RWPE2 (cell line): ENCODE data around the gene VGLL4.

Experiments used
- ATAC-seq: fragments of 200-7000 bp; cut with Tn5 transposase; 3 replicates; pipeline ENCODE4 v1.9.1; 2021; ENCODE audit warnings: low read depth
- DNase-seq: peaks from one replicate; pipeline ENCODE4 v3.0.0-alpha.2; 2020; ENCODE audit warnings: low spot score
- H3K27ac ChIP-seq: fragments of 450-650 bp; 2 replicates; pipeline ENCODE4 v1.5.1; 2017; ENCODE audit warnings: mild to moderate bottlenecking; ENCODE audit not compliant: poor library complexity, severe bottlenecking
- H3K27me3 ChIP-seq: fragments of 250-450 bp; sonication (Bioruptor Pico); 2 replicates; pipeline ENCODE4 v1.5.1; 2021; ENCODE audit warnings: mild to moderate bottlenecking, moderate library complexity; ENCODE audit not compliant: insufficient read depth, poor library complexity, severe bottlenecking
- H3K36me3 ChIP-seq: fragments of 250-450 bp; sonication (Bioruptor Pico); 2 replicates; pipeline ENCODE4 v1.5.1; 2020; ENCODE audit warnings: low read depth, mild to moderate bottlenecking, moderate library complexity
- H3K4me1 ChIP-seq: fragments of 250-450 bp; sonication (Bioruptor Pico); 2 replicates; pipeline ENCODE4 v1.5.1; 2021; ENCODE audit warnings: mild to moderate bottlenecking, moderate library complexity; ENCODE audit not compliant: insufficient read depth, poor library complexity, severe bottlenecking
- H3K4me3 ChIP-seq: fragments of 250-450 bp; sonication (Bioruptor Pico); 2 replicates; pipeline ENCODE4 v1.5.1; 2021; ENCODE audit warnings: mild to moderate bottlenecking, moderate library complexity; ENCODE audit not compliant: severe bottlenecking
- H3K9me3 ChIP-seq: fragments of 250-450 bp; sonication (Bioruptor Pico); 2 replicates; pipeline ENCODE4 v1.5.1; 2021; ENCODE audit warnings: mild to moderate bottlenecking, moderate library complexity; ENCODE audit not compliant: severe bottlenecking
- CTCF ChIP-seq: fragments of 450-650 bp; IDR thresholded peaks from one replicate; pipeline ENCODE4 v1.5.1; 2017; ENCODE audit warnings: mild to moderate bottlenecking, moderate library complexity; ENCODE audit not compliant: poor library complexity, severe bottlenecking

The VGLL4 gene

GRCh38 chr3:11553436-11554235, 90.1 kb downstream of the VGLL4 start:
- H3K4me1 ChIP-seq: no peaks in the 10 kb centered on the region
- H3K27me3 ChIP-seq: no peaks in the 10 kb centered on the region
- no peak for TF ChIP-seq CTCF
- H3K9me3 ChIP-seq: no peaks in the 10 kb centered on the region
- no peak overlapping the region for H3K27ac ChIP-seq
- no peak for DNase-seq
- no peak for ATAC-seq
- peaks cover 26% of the 10 kb centered on the region for H3K36me3 ChIP-seq
- H3K4me3 ChIP-seq: no peak overlapping the region

GRCh38 chr3:11552289-11553264, 91.1 kb downstream of the VGLL4 start:
- ATAC-seq (no peak), DNase-seq (no peak)
- no peaks in the 10 kb centered on the region for H3K9me3 ChIP-seq
- peaks cover 25% of the 10 kb centered on the region for H3K36me3 ChIP-seq
- H3K27ac ChIP-seq: no peak overlapping the region
- no peak for TF ChIP-seq CTCF
- peaks cover 4% of the 10 kb centered on the region for H3K4me1 ChIP-seq
- H3K4me3 ChIP-seq: no peak overlapping the region
- no peaks in the 10 kb centered on the region for H3K27me3 ChIP-seq

- no peak for ATAC-seq
- H3K36me3 ChIP-seq: peaks cover 9% of the 10 kb centered on the region
- H3K27ac ChIP-seq: no peak overlapping the region
These were observed 92.7 kb downstream of the VGLL4 start for GRCh38 chr3:11551036-11551435.

GRCh38 chr3:11549580-11550140, 94.1 kb downstream of the VGLL4 start:
- no peak for TF ChIP-seq CTCF
- Histone ChIP-seq H3K27ac (peak overlapping the region; percentile 34), H3K36me3 (no peaks in the 10 kb centered on the region), H3K4me1 (peaks cover 4% of the 10 kb centered on the region), H3K9me3 (no peaks in the 10 kb centered on the region), H3K27me3 (no peaks in the 10 kb centered on the region), H3K4me3 (no peak overlapping the region)
- DNase-seq (no peak), ATAC-seq (no peak)

More at GRCh38 chr3:11551036-11551435, 92.7 kb downstream of the VGLL4 start:
- no peak for TF ChIP-seq CTCF
- Histone ChIP-seq H3K4me1 (peaks cover 4% of the 10 kb centered on the region), H3K27me3 (no peaks in the 10 kb centered on the region), H3K9me3 (no peaks in the 10 kb centered on the region), H3K4me3 (no peak overlapping the region)
- DNase-seq: no peak
